MCF 10A (cell line): ENCODE results near the gene SLC35B2. TPM values are rescaled to one million over a fixed set of nuclear protein-coding genes. Genes with fewer than 3 reads are reported as not detected.
A peak's percentile ranks its signal among the peaks of the same experiment; 100 is the strongest.

Experiments used
- BruUV-seq: library from RNA; stranded (reverse); fragments of 400-500 nt; replicated peaks from 2 replicates; lab custom pipeline; 2021; lab: Mats Ljungman, UMichigan
- CTCF ChIA-PET: fragments of 300-600 bp; sonication (Branson Sonifier 250); formaldehyde crosslinking; extraction: SDS; loops from one replicate; lab custom pipeline; 2021; ENCODE audit warnings: antibody characterized with exemption, inconsistent platforms; lab: Yijun Ruan, JAX
- POLR2A ChIA-PET: fragments of 300-600, 350-650 bp; sonication (Branson Sonifier 250); formaldehyde crosslinking; extraction: SDS; loops from one replicate; lab custom pipeline; 2020; ENCODE audit warnings: antibody characterized with exemption, inconsistent platforms; lab: Yijun Ruan, JAX
- DNase-seq: peaks from one replicate; pipeline ENCODE4 v3.0.0-alpha.2; 2018; ENCODE audit not compliant: unreplicated experiment
- H3K27ac Mint-ChIP-seq: one replicate; pipeline ENCODE4 v1.8.0; 2022; ENCODE audit warnings: mild to moderate bottlenecking, low read depth, mixed read lengths; ENCODE audit not compliant: unreplicated experiment
- H3K27me3 Mint-ChIP-seq: one replicate; pipeline ENCODE4 v1.8.0; 2022; ENCODE audit warnings: mixed read lengths; ENCODE audit not compliant: insufficient read depth, unreplicated experiment
- H3K36me3 Mint-ChIP-seq: one replicate; pipeline ENCODE4 v1.8.0; 2022; ENCODE audit warnings: mild to moderate bottlenecking, moderate library complexity, mixed read lengths; ENCODE audit not compliant: insufficient read depth, unreplicated experiment
- H3K4me1 Mint-ChIP-seq: one replicate; pipeline ENCODE4 v1.8.0; 2022; ENCODE audit warnings: mixed read lengths; ENCODE audit not compliant: insufficient read depth, unreplicated experiment
- H3K4me3 Mint-ChIP-seq: one replicate; pipeline ENCODE4 v1.8.0; 2022; ENCODE audit warnings: mild to moderate bottlenecking, moderate library complexity, mixed read lengths; ENCODE audit not compliant: unreplicated experiment
- H3K9me3 Mint-ChIP-seq: one replicate; pipeline ENCODE4 v1.8.0; 2022; ENCODE audit warnings: mixed read lengths; ENCODE audit not compliant: unreplicated experiment
- CTCF ChIP-seq: fragments of 200-600 bp; IDR thresholded peaks from one replicate; pipeline ENCODE4 v1.8.0; 2022; ENCODE audit warnings: antibody characterized with exemption, mild to moderate bottlenecking; ENCODE audit not compliant: unreplicated experiment
- intact Hi-C: fragments of 100-400 bp; cut with micrococcal nuclease; formaldehyde crosslinking; loops from 2 replicates; pipeline ENCODE4 v1.14.1; 2022
- total RNA-seq: library from RNA; stranded (reverse); gene quantifications from 2 replicates; pipeline ENCODE4 v1.2.3, GENCODE V29; 2022

SLC35B2 gene
- total RNA-seq, 1 experiment from 2014 or later = 27.1 TPM

GRCh38 chr6:44253307-44254101 lies 3.8 kb downstream of the SLC35B2 start:
- POLR2A ChIA-PET = interaction anchor here (0.6 to 1.4 kb wide), 3 partner anchors 9 to 81 kb away, joined by 3 to 4 read pairs (median 4); no protein-coding TSS in a partner anchor

GRCh38 chr6:44251576-44252524 lies 5.5 kb downstream of the SLC35B2 start:
- H3K27ac Mint-ChIP-seq = no peak overlapping the region
- no TSS peak for BruUV-seq

More at GRCh38 chr6:44253307-44254101, 3.8 kb downstream of the SLC35B2 start:
- intact Hi-C loops = loop anchor here (1.0 kb wide), 1 partner anchor 157 kb away; no protein-coding TSS in a partner anchor
- TSS peak; percentile 5 for BruUV-seq
- H3K36me3 Mint-ChIP-seq = peaks cover 90% of the 10 kb centered on the region
- peak; percentile 55 for TF ChIP-seq CTCF
- H3K27me3 Mint-ChIP-seq = no peaks in the 10 kb centered on the region
- H3K27ac Mint-ChIP-seq = no peak overlapping the region
- peaks cover 77% of the 10 kb centered on the region for H3K4me1 Mint-ChIP-seq
- H3K4me3 Mint-ChIP-seq = no peak overlapping the region
- peak; percentile 66 for DNase-seq
- CTCF ChIA-PET = interaction anchor here (0.7 to 4.5 kb wide), 12 partner anchors 9 to 158 kb away, joined by 3 to 31 read pairs (median 5); partner anchors contain the start of gene SLC29A1
- H3K9me3 Mint-ChIP-seq = no peaks in the 10 kb centered on the region

DNA sequence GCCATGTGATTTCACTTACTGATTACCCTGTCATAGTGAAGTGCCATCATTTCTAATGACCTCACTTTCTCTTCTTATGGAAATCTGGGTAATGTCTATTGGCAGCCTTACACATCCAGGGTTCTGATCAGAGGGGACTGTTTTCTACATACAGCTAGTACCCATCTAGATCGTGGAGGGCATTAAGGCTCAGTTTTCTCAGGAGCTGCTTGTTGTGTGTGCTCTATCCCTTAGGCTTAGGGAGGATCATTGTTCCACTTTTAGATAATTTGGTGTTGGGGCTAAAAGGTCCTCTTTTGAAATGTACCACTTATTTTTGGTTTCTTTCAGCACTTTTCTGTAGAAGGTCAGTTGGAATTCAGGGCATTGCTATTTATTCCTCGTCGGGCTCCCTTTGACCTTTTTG lies 6.6 kb downstream of the SLC35B2 start:
- Mint-ChIP-seq H3K4me3 (peak overlapping the region; percentile 95), H3K4me1 (peaks cover 62% of the 10 kb centered on the region), H3K27me3 (no peaks in the 10 kb centered on the region), H3K9me3 (no peaks in the 10 kb centered on the region), H3K36me3 (peaks cover 93% of the 10 kb centered on the region), H3K27ac (no peak overlapping the region)
- ChIA-PET CTCF (interaction anchor here (0.9 to 3.6 kb wide), 3 partner anchors 8 to 15 kb away, joined by 3 to 21 read pairs (median 3); no protein-coding TSS in a partner anchor), POLR2A (interaction anchor here (1.0 to 1.3 kb wide), 2 partner anchors 13 to 26 kb away, joined by 4 read pairs; no protein-coding TSS in a partner anchor)
- intact Hi-C loops = no loop called here
- no TSS peak for BruUV-seq
- no peak for TF ChIP-seq CTCF
- no peak for DNase-seq

More at GRCh38 chr6:44251576-44252524, 5.5 kb downstream of the SLC35B2 start:
- no peak for DNase-seq
- H3K4me1 Mint-ChIP-seq = peaks cover 72% of the 10 kb centered on the region
- no peaks in the 10 kb centered on the region for H3K9me3 Mint-ChIP-seq
- CTCF ChIA-PET = interaction anchor here (0.6 to 3.6 kb wide), 5 partner anchors 9 to 130 kb away, joined by 3 to 21 read pairs (median 3); no protein-coding TSS in a partner anchor
- no peaks in the 10 kb centered on the region for H3K27me3 Mint-ChIP-seq
- TF ChIP-seq CTCF = no peak
- intact Hi-C loops = no loop called here
- H3K36me3 Mint-ChIP-seq = peaks cover 100% of the 10 kb centered on the region
- POLR2A ChIA-PET = interaction anchor here (1.0 to 1.3 kb wide), 3 partner anchors 10 to 28 kb away, joined by 3 to 4 read pairs (median 4); no protein-coding TSS in a partner anchor
- H3K4me3 Mint-ChIP-seq = no peak overlapping the region
